NCI-H2227 (cell line): ENCODE measurements around the gene DIRAS1.

ENCODE experiments used
- DNase-seq: peaks from one replicate; lab custom pipeline; 2025; ENCODE audit not compliant: unreplicated experiment; lab: John Stamatoyannopoulos, UW

The DIRAS1 gene

DNA sequence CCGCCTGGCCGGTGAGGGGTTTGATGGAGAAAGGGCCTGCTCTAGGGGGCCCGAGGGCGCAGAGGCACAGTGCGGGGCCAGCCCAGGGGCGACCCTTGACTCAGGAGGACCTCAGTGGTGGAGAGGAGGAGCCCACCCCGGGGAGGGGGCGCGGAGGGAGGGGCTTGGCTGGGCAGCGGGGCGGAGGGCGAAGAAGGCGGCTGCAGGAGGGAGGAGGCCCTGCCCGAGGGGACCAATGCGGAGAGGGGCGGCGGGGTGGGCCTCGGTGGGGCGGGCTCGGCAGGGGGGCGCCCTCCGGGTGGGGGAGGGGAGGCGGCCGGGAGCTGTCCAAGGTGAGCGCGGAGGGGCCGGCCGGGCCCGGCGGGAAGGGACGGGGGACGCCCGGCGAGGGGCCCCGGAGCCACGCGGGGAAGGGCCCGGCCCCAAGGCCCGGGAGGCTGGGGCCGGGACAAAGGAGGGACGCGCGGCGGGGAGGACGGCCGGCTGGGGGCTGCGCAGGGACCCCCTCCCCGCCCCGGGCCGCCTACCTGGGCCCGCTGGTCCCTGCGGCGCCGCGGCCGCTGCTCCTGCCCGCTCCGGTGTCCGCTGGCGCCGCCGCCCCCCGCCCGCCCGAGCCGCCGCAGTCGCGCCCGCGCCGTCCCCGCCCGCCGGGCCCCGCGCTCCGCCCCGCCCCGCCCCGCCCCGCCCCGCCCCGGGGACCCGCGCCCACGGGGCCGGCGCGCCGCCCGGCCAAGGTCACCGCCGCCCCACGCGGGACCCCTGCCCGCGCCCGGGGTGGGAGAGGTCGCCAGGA lies at the start of gene DIRAS1:
TSS of gene DIRAS1 (minus strand) at position 596 of the 793 bp plus-strand sequence. CDS start 3,566 bp downstream, outside the sequence.
- DNase-seq = peak; percentile 25

GRCh38 chr19:2770055-2771013 lies 49.2 kb upstream of the DIRAS1 start:
- DNase-seq = no peak

DNA sequence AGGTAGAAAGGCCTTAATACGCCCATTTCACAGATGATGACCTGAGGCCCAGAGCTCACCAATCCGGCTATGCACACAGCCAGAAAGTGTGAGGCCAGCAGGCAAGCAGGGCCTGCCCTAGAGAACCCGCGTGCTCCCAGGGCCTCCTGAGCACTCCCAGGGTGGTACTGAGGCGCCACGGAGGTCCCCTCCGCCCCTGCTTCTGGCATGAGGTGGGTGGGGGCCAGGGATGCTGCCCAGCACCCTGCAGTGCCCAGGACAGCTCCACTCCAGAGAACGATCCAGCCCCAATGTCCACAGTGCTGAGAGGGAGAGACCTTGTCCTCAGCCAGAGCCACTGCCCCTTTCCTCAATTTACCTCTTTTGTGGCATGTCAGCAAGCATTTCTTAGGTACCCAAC lies 48.0 kb upstream of the DIRAS1 start:
- DNase-seq = no peak

GRCh38 chr19:2768365-2769132 lies 47.4 kb upstream of the DIRAS1 start:
- no peak for DNase-seq

DNA sequence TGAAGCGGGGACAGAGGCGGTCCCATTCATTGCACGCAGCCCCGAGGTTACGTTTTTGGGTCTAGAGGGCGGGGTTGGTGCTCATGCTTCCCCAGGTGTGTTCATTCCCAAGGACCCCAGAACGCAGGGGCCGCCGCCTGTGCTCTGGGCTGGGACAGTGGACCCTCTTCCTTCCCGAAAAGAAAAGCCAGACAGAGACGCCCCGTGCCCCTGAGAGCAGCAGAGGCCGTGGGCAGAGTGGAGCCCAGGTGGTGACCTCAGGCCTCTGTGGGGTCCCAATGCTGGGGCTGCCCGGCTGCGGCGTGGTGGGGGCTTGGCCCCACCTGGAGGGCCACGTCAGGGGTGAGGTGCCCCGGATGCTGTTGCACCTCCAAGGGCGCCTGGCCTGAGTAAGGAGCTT lies 46.5 kb upstream of the DIRAS1 start:
- no peak for DNase-seq

- DNase-seq = no peak
Measured at GRCh38 chr19:2766594-2767372, 45.6 kb upstream of the DIRAS1 start.

- no peak for DNase-seq
Measured at GRCh38 chr19:2765376-2765775, 44.2 kb upstream of the DIRAS1 start.

- no peak for DNase-seq
Measured at GRCh38 chr19:2764945-2765344, 43.8 kb upstream of the DIRAS1 start.

GRCh38 chr19:2763687-2764086 lies 42.5 kb upstream of the DIRAS1 start:
- DNase-seq = no peak

DNA sequence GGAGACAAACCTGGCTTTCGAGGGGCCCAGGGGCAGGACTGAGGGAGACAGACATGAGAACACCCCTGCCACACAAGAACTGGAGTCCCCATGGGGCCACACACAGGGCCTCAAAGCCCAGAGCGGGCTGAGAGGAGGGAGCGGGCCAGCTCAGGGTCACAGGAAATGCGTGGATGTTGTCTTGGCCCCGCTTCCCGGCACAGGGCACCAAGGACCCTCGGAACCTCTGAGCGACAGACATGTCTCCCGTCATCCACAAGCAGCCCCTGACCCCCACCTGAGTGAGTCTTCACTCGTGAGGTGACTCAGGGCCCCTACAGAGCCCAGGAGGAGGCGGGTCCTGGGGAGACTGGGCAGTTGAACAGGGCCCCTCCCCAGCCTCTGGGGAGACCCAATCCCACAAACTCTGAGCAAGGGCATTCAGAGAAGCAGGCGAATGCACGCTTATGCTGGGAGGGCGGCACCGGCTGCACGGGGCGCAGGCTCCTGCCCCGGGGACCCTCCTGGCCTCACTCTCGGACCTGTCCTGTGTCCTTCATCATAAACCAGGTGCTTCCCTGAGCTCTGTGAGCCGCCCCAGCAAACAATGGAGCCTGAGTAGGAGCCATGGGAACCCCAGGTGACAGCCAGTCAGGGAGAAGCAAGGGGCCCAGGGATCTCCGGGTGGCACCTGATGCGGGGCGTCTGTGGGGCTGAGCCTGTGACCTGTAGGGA lies 41.8 kb upstream of the DIRAS1 start:
- DNase-seq = no peak

DNA sequence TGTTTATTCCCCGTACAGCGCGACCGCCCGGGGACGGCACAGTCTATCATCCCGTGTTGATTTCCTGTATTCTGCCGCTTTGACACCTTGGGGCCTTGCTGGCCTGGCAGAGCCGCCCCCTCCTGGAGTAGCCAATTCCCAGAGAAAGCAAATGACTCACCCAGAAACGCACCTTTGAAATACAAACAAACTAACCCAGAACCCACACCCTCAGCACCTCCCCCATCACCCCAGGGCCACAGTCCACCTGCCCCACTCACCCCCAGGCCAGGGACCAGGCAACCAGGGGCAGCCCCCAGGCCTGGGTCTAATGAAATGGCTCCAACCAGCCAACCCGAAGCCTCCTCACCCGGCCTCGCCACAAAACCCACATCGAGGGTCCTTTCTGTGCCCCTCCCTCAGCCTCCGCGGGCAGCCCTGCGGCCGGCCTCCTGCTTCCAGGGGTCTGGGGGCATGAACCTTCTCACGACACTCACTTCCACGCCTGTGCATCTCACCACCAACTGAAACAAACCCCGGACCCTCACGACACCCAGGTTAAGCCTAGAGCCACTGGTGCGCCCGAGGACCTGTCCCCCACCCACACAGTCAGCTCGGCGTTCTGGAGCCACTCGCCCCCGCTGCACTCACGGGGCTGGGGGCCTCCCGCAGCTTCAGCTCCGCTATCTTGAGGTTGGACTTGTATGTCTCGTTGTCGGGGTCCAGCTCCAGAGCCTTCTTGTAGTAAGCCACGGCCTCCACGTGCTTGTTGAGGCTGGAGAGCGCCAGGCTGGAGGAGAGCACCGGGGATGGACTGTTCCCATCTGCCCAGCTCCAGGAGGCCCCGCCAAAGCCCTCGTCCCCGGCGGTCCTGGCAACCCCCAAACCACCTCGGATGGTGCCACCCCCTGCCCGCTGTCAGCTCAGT lies 41.0 kb upstream of the DIRAS1 start:
- DNase-seq = no peak

- DNase-seq = no peak
Measured at GRCh38 chr19:2761309-2761677, 40.1 kb upstream of the DIRAS1 start.

DNA sequence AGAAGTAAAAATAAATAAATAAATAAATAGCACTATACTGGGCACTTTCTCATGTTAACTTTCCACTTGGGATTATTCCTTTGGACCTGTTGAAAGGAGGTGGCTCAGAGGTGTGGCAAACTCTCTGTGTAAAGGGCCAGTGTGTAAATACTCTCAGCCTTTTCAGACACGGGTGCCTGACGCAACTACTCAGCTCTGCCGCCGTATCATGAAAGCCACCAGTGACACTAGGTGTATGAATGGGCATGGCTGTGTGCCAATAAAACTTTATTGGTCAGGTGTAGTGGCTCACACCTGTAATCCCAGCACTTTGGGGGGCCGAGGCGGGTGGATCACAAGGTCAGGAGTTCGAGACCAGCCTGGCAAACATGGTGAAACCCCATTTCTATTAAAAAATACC lies 38.8 kb upstream of the DIRAS1 start:
- DNase-seq = no peak

DNA sequence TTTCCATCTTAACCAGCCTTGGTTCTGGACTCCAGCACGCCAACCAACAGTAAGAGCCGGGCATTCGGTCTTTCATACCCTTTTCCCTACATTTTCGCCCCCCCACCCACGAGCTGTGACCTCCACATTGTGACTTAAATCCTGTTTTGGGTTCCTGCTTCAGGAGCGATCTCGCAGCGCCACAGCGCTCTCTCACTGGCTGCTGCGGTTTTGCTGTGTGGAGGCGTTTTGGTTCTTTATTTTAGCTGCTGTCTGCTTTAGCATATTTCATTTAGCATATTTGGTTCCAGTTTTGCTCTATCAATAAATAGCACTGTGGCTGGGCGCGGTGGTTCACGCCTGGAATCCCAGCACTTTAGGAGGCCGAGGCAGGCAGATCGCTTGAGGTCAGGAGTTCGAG lies 38.2 kb upstream of the DIRAS1 start:
- DNase-seq = no peak

DNA sequence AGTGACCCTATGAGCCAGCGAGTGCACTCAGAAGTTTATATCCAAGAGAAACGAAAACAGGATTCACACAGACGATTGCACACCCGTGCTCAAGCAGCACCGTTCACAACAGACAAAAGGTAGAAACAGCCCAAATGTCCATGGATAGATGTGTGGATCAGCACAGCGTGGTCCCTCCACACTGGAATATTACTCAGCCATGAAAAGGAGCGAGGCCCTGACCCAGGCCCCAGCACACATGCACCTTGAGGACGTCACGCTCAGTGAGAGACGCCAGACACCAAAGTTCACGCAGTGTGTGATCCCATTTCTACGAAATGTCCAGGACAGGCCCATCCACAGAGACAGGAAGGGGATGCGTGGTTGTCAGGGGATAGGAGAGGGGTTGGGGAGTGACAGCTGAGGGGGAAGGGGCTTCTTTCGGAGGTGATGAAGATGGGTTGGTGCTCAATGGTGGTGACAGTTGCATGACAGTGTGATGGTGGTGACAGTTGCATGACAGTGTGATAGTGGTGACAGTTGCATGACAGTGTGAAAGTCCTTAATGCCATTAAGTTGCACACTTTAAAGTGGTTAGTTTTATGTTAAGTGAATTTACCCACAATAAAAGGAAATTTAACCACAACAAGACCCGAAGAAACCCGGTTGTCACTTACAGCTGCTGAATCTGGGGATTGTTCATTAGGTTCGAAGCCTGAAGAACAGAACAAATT lies 37.6 kb upstream of the DIRAS1 start:
- DNase-seq = no peak

DNA sequence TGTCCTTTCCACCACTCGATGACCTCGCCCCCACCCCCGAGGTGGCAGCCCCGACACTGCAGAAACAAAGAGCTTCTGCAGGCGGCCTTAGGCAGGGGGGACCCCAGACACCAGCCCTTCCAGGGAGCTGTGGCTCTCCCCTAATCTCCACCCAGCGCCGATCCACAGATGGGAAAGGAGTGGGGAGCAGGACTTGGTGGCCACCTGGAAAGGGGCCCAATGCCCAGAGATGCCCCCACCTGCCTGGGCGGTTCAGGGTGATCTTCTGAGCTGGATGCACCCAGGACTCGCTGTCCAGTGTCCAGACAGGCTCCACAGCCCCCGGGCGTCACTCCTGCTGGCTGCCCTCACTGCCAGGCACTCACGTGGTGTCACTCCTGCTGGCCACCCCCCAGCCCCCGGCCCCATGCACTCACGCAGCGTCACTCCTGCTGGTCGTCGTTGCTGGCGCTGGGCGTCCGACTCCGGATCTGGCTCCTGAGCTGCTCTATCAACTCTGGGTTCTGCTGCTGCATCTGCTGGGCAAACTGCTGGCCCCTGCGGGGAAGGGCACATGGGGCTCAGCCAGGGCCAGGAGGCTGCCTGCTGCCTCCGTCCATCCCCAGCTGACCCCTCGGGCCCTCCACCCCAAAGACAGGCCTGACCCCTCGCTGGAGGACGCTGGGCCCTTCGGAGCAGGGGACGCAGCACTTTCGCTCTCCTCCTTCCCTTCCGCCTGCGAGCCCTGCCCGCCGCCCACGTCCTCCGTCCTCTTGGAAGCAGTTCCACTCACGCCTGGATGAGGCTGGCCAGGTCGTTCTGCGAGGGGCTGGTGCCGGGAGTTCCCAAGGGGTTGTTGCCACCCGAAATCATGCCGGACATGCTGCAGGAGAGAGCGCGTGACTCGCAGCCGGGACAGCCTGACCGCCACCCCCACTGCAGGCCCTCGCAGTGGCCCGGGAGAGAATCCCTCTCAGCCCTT lies 36.0 kb upstream of the DIRAS1 start:
- DNase-seq = no peak

DNA sequence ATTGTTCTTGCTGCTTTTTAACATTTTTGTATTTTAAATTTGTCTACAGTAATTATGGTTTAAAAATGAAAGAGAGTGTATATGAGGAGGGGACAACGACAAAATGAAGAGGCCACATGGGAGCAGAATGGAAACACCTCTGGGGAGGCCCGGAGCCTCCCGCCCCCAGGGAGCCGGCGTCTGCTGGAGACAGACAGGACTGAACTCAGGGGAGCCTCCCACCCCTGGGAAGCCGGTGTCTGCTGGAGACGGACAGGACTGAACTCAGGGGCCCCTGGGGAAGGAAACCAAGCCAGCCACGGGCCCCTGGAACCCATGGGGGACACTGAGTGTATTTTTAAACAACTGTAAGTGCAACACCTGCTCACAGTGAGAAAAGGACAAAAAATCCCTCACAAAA lies 35.3 kb upstream of the DIRAS1 start:
- no peak for DNase-seq
